Activated CD4-positive, alpha-beta T cell treated with anti-CD3 and anti-CD28 coated beads, Interleukin-2, amount 50 U/mL, for 1 hour (primary cell): ENCODE measurements around the gene ANKRD44.
A peak's percentile ranks its signal among the peaks of the same experiment; 100 is the strongest.

Experiments
- DNase-seq: peaks from one replicate; pipeline ENCODE4 v3.0.0-alpha.2; 2020

Gene ANKRD44

DNA sequence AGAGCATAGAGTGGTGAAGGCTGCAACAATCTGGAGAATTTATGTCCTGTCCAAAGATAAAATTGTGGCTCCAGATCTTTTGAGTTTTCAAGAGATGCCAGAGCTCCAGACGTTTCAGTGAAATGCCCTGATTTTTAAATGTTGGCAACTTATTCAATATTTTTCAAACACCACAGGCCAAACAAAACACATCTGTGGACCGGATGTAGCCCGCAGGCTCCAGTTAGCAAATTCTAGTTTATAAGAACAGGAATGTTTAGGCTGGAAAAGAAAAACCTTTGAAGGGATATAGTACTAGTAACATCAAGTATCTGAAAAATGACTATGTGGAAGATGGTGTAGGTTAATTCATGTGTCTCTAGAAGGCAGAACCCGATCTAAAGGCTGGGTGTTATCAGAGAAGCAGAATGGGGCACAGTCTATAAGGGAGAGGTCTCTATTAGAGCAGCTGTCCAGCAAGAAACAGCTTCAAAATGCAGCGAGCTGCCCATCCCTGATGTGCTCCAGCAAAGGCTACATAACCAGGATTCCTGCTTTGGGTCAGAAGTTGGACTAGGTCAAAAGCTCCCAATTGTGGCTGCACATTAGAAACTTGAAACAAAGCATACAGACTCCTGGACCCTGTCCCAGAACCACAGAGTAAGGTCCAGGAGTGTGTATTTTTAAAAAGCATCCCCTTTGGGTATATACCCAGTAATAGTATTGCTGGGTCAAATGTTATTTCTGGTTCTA lies 105.9 kb downstream of the ANKRD44 start:
- no peak for DNase-seq

DNA sequence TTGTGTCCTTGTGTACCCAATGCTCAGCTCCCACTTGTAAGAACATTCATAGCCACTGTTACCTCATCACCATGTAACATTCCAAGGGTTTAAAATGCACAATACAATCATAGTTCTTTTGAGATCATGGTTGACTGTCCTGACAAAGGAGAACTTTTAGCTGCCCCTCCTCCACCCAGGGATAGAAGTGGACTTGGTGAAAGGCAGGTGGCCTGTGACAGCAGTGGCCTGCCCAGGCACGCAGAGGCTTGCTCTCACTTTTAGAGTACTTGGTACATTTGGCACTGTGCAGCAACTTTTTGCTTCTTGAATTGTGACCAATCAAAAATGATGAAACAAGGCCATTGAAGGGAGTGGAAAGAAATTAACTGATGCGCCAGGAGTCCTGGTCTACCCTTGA lies 108.7 kb downstream of the ANKRD44 start:
- DNase-seq: no peak

DNA sequence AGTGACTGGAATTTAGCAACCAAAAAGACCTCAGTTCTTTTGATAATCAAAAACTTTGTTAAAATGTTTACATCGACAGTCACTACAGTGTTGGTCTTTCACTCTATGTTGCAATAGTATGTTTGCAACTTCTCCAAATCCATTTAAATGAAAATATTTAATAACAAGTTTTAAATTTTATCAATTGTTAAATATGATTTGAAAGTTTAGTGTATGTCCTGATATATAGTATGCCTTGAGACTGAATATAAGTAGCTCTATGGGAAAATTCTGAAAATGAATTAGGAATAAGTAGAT lies 109.9 kb downstream of the ANKRD44 start:
- DNase-seq: no peak

DNA sequence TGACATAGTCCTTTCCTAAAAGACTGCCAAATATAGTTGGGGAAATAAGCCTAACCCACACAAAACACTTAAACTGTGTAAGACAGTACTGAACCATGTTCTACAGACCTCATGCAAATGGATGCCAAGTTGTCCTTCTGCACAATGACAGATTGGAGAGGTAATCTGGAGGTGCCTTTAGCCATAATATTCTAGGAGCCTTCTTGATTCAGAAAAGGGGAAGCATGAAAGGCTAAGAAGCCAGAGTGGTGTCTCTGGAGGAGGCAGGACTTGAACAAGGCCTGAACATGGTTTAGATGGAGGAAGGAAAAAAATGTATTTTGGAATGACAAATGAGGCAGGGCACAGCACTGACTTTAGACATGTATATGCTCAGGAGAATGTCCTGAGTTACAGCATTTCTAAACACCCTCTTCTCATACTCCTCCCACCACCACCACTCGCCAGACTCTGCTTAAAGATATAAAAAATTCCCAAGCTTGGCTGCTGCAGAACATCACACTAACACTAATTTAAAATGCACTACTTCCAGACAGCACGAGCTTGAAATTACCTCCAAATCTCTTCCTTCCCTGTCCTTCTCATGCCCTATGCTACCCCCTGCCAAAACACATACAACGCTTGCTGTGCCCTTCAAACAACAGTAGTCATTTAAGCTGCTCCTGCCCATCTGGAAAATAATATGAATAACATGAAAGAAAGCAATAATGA lies 110.4 kb downstream of the ANKRD44 start:
- DNase-seq: no peak

DNA sequence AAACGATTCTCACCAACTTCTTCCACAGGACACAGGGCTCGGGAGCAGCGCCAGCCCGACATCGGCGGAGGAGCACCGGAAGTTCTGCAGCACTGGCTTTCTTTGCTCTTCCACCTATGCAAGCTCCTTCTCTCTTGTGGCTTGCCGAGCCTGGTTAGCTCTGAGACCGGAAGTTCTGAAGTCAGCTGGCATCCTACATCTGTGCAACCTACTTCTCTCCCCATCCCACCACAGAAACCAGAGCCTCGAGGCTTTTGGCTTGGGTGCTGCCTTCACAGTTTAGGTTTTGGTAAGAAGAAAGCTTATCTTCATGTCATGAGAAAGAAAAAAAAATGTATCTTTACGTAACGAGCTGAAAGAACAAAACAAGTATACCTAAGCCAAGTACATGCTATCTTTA lies 111.7 kb downstream of the ANKRD44 start:
- peak; percentile 79 for DNase-seq

DNA sequence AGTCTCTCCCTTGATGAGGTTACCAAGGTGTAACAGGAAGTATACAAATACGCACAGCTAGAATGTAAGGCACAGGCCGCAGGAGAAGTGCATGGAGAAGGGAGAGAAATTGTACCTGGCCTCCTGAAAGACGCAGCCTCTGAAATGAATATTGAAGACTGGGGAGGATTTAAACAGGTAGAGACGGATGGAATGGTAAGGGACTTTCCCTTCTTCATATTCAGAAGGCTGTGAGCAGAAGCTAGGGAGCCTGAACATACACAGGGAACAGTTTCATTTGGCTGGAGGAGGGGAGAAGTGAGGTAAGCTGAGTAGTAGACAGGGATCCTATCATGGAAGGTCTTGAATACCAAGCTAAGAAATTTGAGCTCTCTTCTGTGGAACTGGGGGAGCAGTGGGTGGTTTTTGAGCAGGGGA lies 112.7 kb downstream of the ANKRD44 start:
- peak; percentile 23 for DNase-seq

DNA sequence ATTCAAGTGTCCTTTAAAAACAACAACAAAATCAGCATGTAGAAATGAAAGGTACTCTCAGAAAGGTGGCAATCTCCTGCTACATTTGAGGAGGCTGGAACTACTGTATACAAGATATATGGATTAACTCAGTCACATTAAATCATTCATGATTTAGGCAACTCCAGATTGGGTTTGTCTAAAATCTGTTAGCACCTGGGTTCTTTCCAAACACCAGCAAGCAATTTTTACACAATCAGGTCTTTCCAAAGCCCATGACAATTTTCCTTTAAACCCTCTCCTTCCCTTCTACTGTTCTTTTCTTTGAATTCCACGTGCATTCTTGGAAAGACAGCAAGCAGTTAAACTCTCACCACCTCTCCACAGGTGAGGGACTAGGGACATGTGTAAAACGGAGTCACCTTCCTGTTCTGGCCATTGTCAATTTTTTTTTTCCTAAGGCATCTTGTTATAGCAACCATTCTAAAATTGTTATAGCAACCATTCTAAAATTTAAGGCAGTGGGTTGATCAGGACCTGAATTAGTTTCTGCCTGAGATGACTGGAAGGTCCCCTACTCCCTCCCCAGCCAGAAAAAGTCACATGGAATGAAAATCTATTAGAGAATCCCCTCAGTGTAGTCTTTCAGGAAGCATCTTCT lies 113.9 kb downstream of the ANKRD44 start:
- DNase-seq: no peak

DNA sequence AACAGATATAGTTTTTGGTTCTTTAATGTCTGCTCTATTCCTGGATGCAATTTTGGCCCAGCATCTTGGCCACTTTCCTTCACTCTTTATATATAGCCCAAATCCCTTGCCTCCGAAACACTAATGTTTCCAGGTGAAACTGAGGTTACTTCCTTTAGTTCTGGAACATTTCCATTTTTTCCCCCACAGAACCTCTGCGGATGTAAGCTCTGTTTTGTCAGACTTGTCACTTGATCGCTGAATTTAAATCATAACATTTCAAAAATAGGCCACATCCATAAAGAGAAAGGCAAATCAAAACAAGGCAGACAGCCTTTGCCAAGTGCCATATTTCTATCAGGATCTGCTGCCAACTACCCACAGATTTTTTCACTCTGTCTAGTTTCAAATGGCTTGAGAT lies 115.1 kb downstream of the ANKRD44 start:
- DNase-seq: no peak

DNA sequence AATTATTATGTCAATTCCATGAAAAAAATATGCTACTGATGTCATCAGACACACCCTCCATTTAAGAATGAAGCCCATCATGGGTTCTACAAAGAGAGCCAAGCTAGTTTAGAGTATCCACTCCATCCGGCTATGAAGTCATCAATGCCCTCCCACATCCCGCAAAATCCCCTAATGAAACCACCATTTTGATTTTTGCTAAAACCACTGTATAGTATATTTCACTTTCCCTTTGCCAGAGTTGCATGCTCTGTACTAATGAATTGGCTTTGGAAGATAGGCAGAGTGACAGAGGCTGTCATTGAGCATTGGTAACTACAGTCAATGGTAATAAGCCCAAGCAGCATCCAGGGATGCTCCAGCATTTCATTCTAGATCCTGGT lies 118.6 kb downstream of the ANKRD44 start:
- peak; percentile 22 for DNase-seq

DNA sequence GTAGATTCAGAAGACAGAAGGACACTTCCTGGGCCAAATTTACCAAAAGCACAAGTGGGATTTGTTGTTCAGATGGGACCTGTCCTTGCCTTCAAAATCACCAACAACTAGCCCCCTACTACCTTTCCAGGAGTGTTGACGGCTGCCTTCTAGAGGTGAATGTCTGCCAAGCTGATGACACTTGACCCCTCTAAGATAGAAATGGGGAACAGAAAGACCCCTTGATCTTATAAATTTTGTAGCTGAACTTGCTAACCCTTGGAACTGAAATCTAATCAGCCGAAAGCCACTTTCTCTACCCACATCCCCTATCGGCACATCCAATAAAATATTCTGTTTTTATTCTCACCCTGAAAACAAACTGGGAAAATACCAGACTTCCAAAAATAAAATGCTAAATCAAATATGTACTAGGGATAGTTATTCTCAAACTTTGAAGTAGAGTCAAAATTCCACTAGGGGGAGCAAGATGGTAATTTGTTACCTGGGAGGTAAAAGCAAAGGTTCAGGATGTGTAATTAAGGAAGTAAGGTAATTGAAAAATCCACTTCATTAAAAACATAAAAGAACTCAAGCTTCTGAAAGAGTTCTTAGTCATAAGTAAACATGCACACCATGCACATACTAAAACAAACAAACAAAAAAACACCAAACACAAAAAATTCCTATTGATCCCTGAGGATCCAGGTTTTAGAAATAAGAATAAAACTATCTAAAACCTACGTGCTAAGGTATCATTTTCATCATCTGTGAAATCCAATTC lies 119.2 kb downstream of the ANKRD44 start:
- no peak for DNase-seq

DNA sequence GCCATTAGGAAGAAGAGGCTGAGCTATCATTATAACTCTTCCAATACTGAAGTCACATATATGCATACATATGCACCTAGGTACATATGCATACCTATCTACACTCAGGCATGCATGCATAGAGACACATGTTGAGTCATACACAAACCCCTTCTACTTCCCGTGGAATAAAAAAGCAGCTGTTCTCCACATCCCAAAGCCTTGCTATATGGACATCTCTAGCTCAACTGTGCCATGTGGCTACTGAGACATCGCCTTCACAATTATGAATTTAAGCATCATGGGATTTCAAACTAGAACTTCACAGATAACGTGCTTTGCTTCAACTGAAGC lies 120.5 kb downstream of the ANKRD44 start:
- DNase-seq: no peak

DNA sequence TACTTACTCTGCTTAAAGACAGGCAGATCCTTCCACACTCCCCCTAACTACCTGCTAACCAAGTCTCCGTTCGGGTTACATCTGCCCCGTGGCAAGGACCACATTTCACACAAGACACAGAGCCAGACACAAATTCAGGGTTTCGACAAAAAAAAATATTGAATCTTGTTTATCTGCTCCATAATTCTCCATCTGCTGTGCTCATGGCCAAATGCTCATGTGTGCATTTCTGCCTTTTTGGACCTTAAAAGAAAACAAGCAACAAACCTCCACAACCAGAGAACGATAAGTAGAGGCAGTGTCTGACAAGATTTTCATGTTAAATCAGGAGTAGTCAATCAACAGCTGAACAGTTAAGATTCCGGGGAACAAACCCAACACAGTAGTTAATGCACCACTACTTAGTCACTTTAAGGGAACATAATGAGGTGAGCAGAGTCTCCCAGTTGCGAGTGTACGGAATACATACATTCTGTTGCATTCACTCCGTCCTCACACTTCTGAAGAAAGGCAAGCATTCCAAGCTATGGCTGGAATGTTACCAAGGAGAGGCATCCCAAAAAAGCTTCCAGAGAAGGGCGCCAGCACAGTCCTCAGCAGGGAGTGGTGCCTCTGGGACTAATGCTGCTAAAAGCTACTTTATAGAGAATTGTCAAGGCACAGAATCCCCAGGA lies 121.0 kb downstream of the ANKRD44 start:
- DNase-seq: no peak

DNA sequence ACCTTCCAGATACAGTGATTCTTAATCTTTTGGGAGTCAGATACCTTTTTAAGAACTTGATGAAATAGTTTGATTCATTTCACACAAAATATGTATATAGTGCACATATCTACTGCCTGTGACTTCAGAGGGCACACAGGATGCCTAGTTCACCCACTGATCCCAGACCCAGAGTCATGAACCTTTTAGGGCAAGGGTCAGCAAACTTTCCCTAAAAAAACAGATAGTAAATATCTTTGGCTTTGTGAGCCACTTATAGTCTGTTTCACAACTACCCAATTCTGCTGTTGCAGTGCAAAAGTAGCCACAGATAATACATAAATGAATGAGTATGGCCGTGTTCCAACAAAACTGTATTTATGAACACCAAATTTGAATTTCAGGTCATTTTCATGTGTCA lies 124.9 kb downstream of the ANKRD44 start:
- no peak for DNase-seq

DNA sequence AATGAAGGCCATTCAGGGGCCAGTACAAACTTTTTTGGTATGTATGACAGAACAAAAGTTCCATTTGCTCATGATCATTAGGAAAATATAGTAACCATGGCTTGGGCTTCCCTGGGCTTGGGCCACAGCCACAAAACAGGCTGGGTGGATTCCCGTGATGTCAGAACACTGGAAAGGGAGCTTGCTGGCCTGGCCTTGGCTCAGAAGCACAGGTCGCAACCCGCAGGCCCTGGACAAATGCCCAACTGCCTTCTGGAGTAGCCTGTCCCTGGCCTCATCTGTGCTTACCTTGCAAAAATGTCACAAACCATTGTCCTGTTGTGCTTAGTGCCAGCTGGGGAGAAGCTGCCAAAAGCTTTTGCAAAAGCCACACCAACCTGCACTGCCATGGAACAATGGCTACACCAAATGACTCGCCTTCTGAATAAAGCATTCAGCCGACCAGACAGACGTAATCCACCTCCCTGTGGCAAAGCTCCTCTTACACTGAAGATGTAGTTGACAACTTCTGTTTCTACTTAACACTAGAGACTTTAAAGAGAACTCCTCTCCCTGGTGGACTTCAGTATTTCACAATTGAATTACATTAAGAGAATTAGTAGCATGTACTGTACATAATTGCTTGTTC lies 125.5 kb downstream of the ANKRD44 start:
- DNase-seq: no peak

DNA sequence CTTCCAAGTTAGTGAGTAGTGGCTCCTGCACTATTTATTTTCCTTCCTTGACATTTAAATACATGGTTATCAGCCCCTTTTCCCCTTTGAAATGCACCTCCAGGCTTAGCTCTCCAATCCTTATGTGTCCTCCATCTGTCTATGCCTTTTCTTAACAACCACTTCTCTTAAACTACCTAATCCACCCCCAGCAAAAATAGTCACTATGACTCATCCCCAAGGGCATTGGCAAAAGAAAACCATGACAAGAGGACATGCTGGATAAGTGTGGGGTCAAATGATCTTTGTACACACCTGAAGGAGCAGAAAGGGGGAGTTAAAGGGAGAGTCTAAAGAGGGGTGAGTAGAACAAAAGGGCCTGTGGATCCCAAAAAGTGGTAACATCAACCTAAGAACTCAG lies 127.2 kb downstream of the ANKRD44 start:
- DNase-seq: no peak

DNA sequence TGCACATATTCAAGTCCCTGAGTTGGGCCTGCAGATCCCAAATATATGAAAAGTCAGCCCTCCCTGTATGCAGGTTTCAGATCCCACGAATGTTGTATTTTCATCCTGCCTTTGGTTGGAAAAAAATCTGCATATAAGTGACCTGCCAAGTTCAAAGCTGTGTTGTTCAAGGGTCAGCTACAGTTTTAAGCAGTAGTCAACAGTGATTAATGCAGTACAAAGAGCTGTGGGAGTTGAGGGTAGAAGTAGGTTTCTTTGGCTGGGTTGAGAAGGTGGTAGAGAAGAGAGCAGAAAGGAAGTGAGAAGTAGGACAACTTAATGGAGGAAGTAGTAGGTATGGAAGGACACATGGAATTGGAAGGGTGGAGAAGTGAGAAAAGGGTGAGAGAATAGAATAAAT lies 127.9 kb downstream of the ANKRD44 start:
- DNase-seq: no peak

DNA sequence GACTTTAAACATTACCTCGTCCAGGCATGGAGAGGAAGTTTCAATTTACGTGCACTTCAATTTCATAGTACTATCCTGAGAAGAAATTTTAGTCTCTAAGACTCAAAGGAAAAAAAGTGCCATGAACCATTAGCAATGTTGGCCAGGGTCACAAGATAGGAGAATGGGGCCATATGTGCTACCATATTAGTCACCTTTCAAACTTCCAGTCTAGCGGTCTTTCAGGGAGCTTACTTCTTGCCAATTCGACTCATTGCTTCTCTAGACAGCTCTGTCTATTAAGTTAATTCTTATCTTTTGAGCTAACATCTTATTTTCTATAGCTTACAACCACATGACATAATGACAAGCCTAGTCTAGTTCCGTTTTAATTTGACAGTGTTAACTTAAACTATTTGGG lies 129.1 kb downstream of the ANKRD44 start:
- DNase-seq: no peak

DNA sequence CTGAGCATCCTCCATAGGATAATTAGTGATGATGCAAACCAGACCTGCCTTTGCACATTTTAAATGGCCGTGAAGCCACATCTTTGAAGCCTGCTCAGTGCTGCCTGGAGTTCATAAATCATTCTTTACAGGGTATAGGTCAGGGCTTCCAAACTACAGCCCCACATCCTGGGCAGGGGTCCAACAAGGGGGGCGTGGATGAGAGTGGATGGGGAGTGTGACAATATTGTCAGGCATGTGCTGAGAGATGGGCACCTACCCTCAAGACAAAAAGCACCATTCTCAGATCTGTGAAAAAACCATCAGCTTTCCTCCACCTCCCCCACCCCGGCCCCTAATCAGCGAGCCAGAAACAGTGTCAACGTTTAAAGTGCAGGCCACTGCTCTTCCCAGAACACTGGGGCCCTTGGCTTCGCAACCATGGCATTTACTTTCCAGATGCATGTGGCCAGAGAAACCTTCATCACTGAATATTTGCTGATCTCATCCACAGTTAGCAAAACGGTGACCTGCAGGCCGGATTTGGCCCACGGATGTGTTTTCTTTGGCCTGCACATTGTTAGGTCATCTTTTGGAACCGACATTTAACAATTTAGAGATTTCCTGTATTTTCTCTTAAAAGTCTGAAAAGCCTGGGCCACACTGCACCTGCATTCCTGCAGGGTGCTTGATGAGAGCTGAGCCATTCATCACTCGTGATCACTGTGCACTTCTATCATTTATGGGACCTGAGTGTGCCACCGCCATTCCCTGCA lies 130.7 kb downstream of the ANKRD44 start:
- no peak for DNase-seq

DNA sequence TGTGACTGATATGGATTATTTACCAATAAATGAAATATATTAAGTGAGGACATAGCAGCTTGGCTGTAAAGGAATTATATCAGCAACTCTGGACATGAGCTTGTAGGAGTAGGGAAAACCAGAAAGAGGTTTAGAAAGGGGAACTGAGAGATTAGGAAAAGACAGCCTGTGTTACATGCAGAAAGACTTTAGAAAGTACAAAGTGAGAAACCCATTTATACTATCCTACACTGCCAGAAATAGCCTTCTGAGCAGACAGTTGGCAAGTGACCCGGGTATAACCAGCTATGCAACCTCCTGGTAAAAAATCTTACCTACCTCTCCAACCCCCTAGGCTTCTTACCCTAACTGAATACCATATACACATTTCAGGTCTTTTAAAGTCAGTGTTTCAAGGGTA lies 134.1 kb downstream of the ANKRD44 start:
- DNase-seq: no peak

DNA sequence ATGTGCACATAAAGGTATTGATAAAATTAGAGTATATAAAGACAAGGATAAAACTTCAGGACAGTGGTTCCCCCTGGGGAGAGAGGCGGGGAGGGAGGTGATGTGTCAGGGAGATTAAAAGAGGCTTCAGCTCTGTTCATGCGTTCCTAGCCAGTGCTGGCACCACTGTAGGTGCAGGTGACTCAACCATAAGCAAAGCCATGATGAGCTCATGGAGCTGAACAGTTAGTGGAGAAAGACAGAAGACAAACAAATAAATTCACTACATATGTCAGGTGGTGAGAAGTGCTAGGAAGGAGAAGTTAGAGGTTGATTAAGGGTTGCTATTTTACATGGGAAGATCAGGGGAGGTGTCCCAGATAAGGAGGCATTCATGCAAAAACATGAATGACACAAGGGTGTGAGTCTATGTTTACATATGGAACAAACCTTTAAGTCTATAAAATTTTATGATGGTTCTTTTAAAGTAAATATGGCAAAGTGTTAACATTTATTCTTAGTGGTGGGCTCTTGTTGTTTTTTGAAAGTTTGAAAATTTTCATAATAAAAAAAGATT lies 136.0 kb downstream of the ANKRD44 start:
- no peak for DNase-seq

DNA sequence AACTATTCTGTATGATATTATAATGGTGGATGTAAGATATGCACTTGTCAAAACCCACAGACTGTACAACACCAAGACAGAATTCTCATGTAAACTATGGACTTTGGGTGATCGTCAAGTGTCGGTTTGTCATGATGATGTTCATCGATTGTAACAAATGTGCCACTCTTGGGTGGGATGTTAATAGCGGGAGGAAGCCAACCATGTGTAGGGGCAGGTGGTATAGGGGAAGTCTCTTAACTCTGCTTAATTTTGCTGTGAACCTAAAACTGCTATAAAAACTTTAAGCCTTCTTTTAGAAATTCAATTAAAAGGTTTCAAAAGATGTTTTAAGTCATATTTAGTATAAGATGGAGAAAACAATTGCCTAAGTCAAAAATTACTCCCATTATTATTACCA lies 139.0 kb downstream of the ANKRD44 start:
- DNase-seq: no peak

DNA sequence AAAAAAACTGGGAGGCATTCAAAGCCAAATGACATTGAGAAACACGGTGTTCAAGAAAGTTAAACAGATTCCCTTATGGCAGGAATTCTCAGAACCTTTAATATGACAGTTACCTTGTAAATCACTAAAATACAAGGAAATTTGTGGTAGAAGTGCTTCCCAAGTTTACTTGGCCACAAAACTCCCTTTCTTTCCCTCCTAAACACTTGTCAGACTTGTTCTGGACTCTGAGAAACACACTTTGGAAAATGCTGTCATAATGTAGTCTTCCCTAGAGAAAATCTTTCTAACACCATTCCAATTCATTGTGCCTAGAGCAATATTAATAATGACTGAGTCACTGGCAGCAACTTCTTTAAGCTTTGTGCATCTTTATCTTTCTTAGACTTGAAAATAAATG lies 140.4 kb downstream of the ANKRD44 start:
- DNase-seq: no peak
